PC-9 (cell line): ENCODE data around the gene ABCA7. TPM values are rescaled to one million over a fixed set of nuclear protein-coding genes. Genes with fewer than 3 reads are reported as not detected.

Experiments
- BruUV-seq: library from RNA; stranded (reverse); fragments of 400-500 nt; replicated peaks from 2 replicates; lab custom pipeline; 2021; lab: Mats Ljungman, UMichigan
- CTCF ChIA-PET: fragments of 300-600 bp; sonication (Branson Sonifier 250); formaldehyde crosslinking; loops from one replicate; lab custom pipeline; 2022; ENCODE audit warnings: antibody characterized with exemption; lab: Charles Lee
- POLR2A ChIA-PET: fragments of 300-600 bp; sonication (Branson Sonifier 250); formaldehyde crosslinking; loops from one replicate; lab custom pipeline; 2022; ENCODE audit warnings: antibody characterized with exemption; ENCODE audit not compliant: unreplicated experiment; lab: Charles Lee
- DNase-seq, 2 experiments: peaks; one replicate each; pipeline versions ENCODE4 v3.0.0 to v3.0.0-alpha.2; 2015 to 2022; ENCODE audit warnings: mixed read lengths in 1 of 2
- H2AFZ ChIP-seq: fragments of 200-600 bp; sonication (generic); 2 replicates; pipeline ENCODE4 v1.8.1; 2017; ENCODE audit warnings: antibody characterized with exemption
- H3F3A ChIP-seq: fragments of 200-600 bp; sonication (generic); 2 replicates; pipeline ENCODE4 v1.8.1; 2017; ENCODE audit warnings: antibody characterized with exemption, mild to moderate bottlenecking, low read depth; ENCODE audit not compliant: insufficient read depth
- H3K27ac ChIP-seq: fragments of 200-600 bp; sonication (generic); 2 replicates; pipeline ENCODE4 v1.6.1; 2016; ENCODE audit warnings: mixed run types
- H3K27me3 ChIP-seq: fragments of 200-600 bp; sonication (generic); 2 replicates; pipeline ENCODE4 v1.6.1; 2016; ENCODE audit warnings: low read depth, mixed run types; ENCODE audit not compliant: insufficient read depth
- H3K36me3 ChIP-seq: fragments of 200-600 bp; sonication (generic); 2 replicates; pipeline ENCODE4 v1.6.1; 2016; ENCODE audit warnings: low read depth, mixed run types
- H3K4me1 ChIP-seq: fragments of 200-600 bp; sonication (generic); replicated peaks from 2 replicates; pipeline ENCODE4 v1.6.1; 2016; ENCODE audit warnings: mixed run types; ENCODE audit not compliant: insufficient read depth
- H3K4me2 ChIP-seq: fragments of 200-600 bp; sonication (generic); 2 replicates; pipeline ENCODE4 v1.6.1; 2017; ENCODE audit warnings: mixed run types
- H3K4me3 ChIP-seq: fragments of 200-600 bp; sonication (generic); 2 replicates; pipeline ENCODE4 v1.6.1; 2016; ENCODE audit warnings: mixed run types
- H3K79me2 ChIP-seq: fragments of 200-600 bp; sonication (generic); 2 replicates; pipeline ENCODE4 v1.6.1; 2017; ENCODE audit warnings: low read depth, mixed run types
- H3K9me2 ChIP-seq: fragments of 200-600 bp; sonication (generic); 2 replicates; pipeline ENCODE4 v1.8.1; 2017; ENCODE audit warnings: mild to moderate bottlenecking; ENCODE audit not compliant: insufficient read depth
- H3K9me3 ChIP-seq: fragments of 200-600 bp; sonication (generic); 2 replicates; pipeline ENCODE4 v1.8.1; 2016; ENCODE audit warnings: low read depth; ENCODE audit not compliant: insufficient read depth
- H4K20me1 ChIP-seq: fragments of 200-600 bp; sonication (generic); 2 replicates; pipeline ENCODE4 v1.8.1; 2017; ENCODE audit not compliant: insufficient read depth
- CTCF ChIP-seq: fragments of 200-600 bp; sonication (generic); conservative IDR thresholded peaks from 2 replicates; pipeline ENCODE4 v1.6.1; 2017; ENCODE audit warnings: mixed run types, antibody characterized with exemption, mild to moderate bottlenecking, moderate library complexity
- EZH2 ChIP-seq: fragments of 200-600 bp; sonication (generic); IDR thresholded peaks from 2 replicates; pipeline ENCODE4 v1.8.0; 2017; ENCODE audit warnings: antibody characterized with exemption, low read depth
- intact Hi-C: fragments of 100-400 bp; cut with micrococcal nuclease; formaldehyde crosslinking; loops from one replicate; pipeline ENCODE4 v1.10.0; 2022; ENCODE audit not compliant: unreplicated experiment
- total RNA-seq: library from RNA; stranded (reverse); gene quantifications from 2 replicates; pipeline ENCODE4 v1.2.3, GENCODE V29; 2021

ABCA7 gene
- total RNA-seq, 1 experiment from 2014 or later: 29.9 TPM

GRCh38 chr19:1045247-1045603 lies 5.3 kb downstream of the ABCA7 start:
- Histone ChIP-seq H3K79me2 (no peaks in the 10 kb centered on the region), H2AFZ (no peak overlapping the region), H3K9me3 (no peaks in the 10 kb centered on the region), H3K4me2 (no peak overlapping the region), H3F3A (peaks cover 19% of the 10 kb centered on the region), H3K27ac (no peak overlapping the region), H4K20me1 (no peaks in the 10 kb centered on the region), H3K4me1 (peaks cover 10% of the 10 kb centered on the region; the same call in 1 of the 2 replicates), H3K36me3 (no peaks in the 10 kb centered on the region), H3K9me2 (no peaks in the 10 kb centered on the region), H3K27me3 (no peaks in the 10 kb centered on the region), H3K4me3 (no peak overlapping the region)
- DNase-seq: peak; percentile 33 to 87
- TF ChIP-seq CTCF (no peak), EZH2 (no peak)
- ChIA-PET POLR2A (no interaction called here), CTCF (no interaction called here)
- intact Hi-C loops: no loop called here
- no TSS peak for BruUV-seq

- H3K36me3 ChIP-seq: no peaks in the 10 kb centered on the region
Measured at GRCh38 chr19:1046117-1046626, 6.3 kb downstream of the ABCA7 start.

GRCh38 chr19:1046836-1047695 lies 7.2 kb downstream of the ABCA7 start:
- CTCF ChIA-PET: no interaction called here

More at GRCh38 chr19:1046117-1046626, 6.3 kb downstream of the ABCA7 start:
- ChIA-PET CTCF (interaction anchor here (0.5 kb wide), 1 partner anchor 89 kb away, joined by 5 read pairs; no protein-coding TSS in a partner anchor), POLR2A (no interaction called here)
- no peak overlapping the region for H3K4me3 ChIP-seq
- no peak overlapping the region for H2AFZ ChIP-seq
- intact Hi-C loops: no loop called here
- no peaks in the 10 kb centered on the region for H3K9me2 ChIP-seq
- no TSS peak for BruUV-seq
- no peaks in the 10 kb centered on the region for H4K20me1 ChIP-seq
- H3K27ac ChIP-seq: no peak overlapping the region
- no peaks in the 10 kb centered on the region for H3K27me3 ChIP-seq
- no peaks in the 10 kb centered on the region for H3K9me3 ChIP-seq
- H3K79me2 ChIP-seq: no peaks in the 10 kb centered on the region
- no peak overlapping the region for H3K4me2 ChIP-seq
- H3F3A ChIP-seq: peaks cover 16% of the 10 kb centered on the region
- peaks cover 3% of the 10 kb centered on the region; the same call in 1 of the 2 replicates for H3K4me1 ChIP-seq
- no peak for DNase-seq
- no peak for TF ChIP-seq CTCF
- no peak for TF ChIP-seq EZH2

More at GRCh38 chr19:1046836-1047695, 7.2 kb downstream of the ABCA7 start:
- POLR2A ChIA-PET: no interaction called here
- Histone ChIP-seq H3K4me3 (no peak overlapping the region), H3K27ac (no peak overlapping the region), H3K27me3 (no peaks in the 10 kb centered on the region), H2AFZ (no peak overlapping the region), H3F3A (peaks cover 20% of the 10 kb centered on the region), H3K9me2 (no peaks in the 10 kb centered on the region), H3K79me2 (no peaks in the 10 kb centered on the region), H3K4me1 (no peaks in the 10 kb centered on the region), H3K36me3 (no peaks in the 10 kb centered on the region), H3K4me2 (no peak overlapping the region), H3K9me3 (no peaks in the 10 kb centered on the region), H4K20me1 (no peaks in the 10 kb centered on the region)
- no TSS peak for BruUV-seq
- no peak for DNase-seq
- TF ChIP-seq EZH2 (no peak), CTCF (no peak)
- intact Hi-C loops: no loop called here
